ENCODE measurements around the gene CRYGN.

Gene CRYGN

GRCh38 chr7:151452680-151453325 is 12.9 kb upstream of the CRYGN start:
- no peak for TF ChIP-seq CTCF (IDR thresholded peaks at IDR 0.05)

GRCh38 chr7:151451626-151452571 is 12.0 kb upstream of the CRYGN start:
- no peak for TF ChIP-seq CTCF (IDR thresholded peaks at IDR 0.05)

GRCh38 chr7:151451156-151451555 is 11.2 kb upstream of the CRYGN start:
- no peak for TF ChIP-seq CTCF (IDR thresholded peaks at IDR 0.05)

GRCh38 chr7:151449990-151450389 is 10.0 kb upstream of the CRYGN start:
- TF ChIP-seq CTCF (IDR thresholded peaks at IDR 0.05): no peak

- TF ChIP-seq CTCF (IDR thresholded peaks at IDR 0.05): peak; percentile 69
Measured at GRCh38 chr7:151448261-151449252, 8.6 kb upstream of the CRYGN start.

GRCh38 chr7:151447901-151448260 is 7.9 kb upstream of the CRYGN start:
- no peak for TF ChIP-seq CTCF (IDR thresholded peaks at IDR 0.05)

- no peak for TF ChIP-seq CTCF (IDR thresholded peaks at IDR 0.05)
Measured at GRCh38 chr7:151447312-151447711, 7.4 kb upstream of the CRYGN start.
